NB4 (cell line): ENCODE data around the gene TRABD.

Experiments
- POLR2A ChIP-seq: IDR thresholded peaks from 2 replicates; pipeline ENCODE4 v1.6.1; 2011; ENCODE audit warnings: mild to moderate bottlenecking; ENCODE audit not compliant: insufficient read length; ENCODE audit errors: extremely low read depth
- TF ChIP-seq, protein P1 (sequence below): IDR thresholded peaks from one replicate; pipeline ENCODE4 v1.5.1; 2012; ENCODE audit warnings: low read depth, low read length
- TF ChIP-seq, protein P2 (sequence below): IDR thresholded peaks from 2 replicates; pipeline ENCODE4 v1.6.1; 2011; ENCODE audit warnings: low read depth, low read length

DNA sequence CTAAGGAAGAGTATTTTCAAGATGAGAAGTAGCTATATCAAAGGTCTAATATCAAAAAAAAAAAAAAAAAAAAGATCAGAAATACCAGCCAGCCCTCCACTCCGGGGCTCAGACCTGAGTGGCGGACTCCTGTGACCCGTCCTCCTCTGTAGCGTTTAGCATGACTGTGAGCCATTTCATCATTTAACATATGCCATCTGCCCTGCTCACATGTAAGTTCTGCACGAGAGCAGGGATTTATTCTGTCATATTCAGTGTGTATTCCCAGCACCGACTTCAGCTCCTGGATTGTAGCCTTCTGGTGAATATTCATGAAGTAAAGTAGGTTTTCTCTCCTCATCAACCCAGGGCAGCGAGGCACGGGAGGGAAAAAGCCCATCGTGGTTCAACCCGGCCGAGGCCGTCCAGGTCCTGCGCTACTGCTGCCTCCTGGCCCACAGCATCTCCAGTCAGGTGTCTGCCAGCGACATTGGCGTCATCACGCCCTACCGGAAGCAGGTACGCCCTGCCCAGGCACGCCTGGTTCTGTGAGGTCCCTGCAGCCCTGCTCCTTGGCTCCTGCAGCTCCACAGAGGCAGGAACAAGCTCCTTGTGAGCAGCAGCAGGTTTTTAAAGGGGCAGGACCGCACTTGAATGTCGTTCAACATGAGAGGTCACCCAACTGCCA, 27.9 kb upstream of the TRABD start:
- TF ChIP-seq, protein P1, sequence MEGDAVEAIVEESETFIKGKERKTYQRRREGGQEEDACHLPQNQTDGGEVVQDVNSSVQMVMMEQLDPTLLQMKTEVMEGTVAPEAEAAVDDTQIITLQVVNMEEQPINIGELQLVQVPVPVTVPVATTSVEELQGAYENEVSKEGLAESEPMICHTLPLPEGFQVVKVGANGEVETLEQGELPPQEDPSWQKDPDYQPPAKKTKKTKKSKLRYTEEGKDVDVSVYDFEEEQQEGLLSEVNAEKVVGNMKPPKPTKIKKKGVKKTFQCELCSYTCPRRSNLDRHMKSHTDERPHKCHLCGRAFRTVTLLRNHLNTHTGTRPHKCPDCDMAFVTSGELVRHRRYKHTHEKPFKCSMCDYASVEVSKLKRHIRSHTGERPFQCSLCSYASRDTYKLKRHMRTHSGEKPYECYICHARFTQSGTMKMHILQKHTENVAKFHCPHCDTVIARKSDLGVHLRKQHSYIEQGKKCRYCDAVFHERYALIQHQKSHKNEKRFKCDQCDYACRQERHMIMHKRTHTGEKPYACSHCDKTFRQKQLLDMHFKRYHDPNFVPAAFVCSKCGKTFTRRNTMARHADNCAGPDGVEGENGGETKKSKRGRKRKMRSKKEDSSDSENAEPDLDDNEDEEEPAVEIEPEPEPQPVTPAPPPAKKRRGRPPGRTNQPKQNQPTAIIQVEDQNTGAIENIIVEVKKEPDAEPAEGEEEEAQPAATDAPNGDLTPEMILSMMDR: no peak
- TF ChIP-seq POLR2A: no peak
- TF ChIP-seq, protein P2, sequence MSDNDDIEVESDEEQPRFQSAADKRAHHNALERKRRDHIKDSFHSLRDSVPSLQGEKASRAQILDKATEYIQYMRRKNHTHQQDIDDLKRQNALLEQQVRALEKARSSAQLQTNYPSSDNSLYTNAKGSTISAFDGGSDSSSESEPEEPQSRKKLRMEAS: no peak
